ENCODE data around the gene DCXR. TPM values are rescaled to one million over a fixed set of nuclear protein-coding genes. Genes with fewer than 3 reads are reported as not detected.

The DCXR gene
- total RNA-seq, 1 experiment from 2014 or later: 140 TPM

DNA sequence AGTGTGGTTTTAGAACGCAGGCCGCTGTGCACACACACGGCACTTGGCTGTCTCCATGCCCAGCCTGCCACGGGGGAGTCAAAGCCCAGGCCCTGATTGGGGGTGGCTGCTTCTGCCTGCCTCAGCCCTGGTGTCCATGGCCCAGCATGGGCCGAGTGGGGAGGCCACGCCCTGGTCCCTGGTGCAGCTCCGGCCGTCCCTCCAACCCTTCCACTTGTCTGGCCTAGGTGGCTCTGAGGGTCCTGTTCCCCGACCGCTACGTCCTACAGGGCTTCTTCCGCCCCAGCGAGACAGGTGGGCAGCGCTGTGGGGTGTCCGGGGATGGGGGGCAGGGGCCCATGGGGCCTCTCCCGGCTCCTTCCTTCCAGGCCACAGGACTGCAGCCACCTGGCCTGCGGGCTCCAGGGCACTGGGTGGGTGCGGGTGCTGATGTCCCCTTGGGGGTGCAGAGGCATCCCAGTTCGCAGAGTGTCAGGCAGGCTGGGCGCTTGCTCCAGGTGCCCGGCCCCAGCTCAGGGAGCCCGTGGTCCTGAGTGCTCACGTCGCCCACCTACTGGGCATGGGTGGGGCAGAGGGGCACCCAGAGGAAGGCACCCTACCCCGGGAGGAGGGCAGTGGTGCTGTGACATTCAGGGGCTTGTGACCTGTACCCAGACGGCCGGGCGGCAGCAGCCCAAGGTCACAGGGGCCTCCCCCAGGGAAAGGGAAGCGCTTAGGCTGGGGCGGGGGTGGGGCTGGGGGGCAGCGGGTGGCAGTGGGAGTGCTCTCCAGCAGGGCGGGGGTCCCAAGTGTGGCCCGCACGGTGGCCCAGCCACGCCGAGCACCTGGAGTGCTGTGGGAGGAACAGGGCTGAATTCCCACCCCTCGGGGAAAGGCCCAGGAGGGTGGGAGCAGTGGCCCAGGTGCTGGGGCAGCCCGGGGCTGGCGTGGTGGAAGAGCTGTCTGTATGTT is 26.6 kb downstream of the DCXR start:
- TF ChIP-seq CTCF (conservative IDR thresholded peaks at IDR 0.05; ENCODE audit: low read depth, low read length): no peak
- no peak for TF ChIP-seq EZH2 (IDR thresholded peaks at IDR 0.05; ENCODE audit: borderline replicate concordance, low read depth, low read length, poor library complexity, severe bottlenecking)
- no TSS peak for BruUV-seq (replicated peaks)
- POLR2A ChIA-PET (ENCODE audit: low non-redundant PET): no interaction called here
- Histone ChIP-seq H3K4me1 (ENCODE audit: insufficient read depth, low read length, poor library complexity, severe bottlenecking) (peaks cover 13% of the 10 kb centered on the region), H3K9me3 (ENCODE audit: low read depth, low read length, poor library complexity, severe bottlenecking) (no peaks in the 10 kb centered on the region), H3K27me3 (replicated peaks; ENCODE audit: insufficient read depth, low read depth, low read length, poor library complexity) (no peaks in the 10 kb centered on the region), H3K36me3 (ENCODE audit: insufficient read depth, low read length, poor library complexity, severe bottlenecking) (no peaks in the 10 kb centered on the region), H3K4me3 (ENCODE audit: low read depth, low read length, poor library complexity, severe bottlenecking) (no peak overlapping the region), H3K27ac (ENCODE audit: low read depth, low read length, poor library complexity, severe bottlenecking) (no peak overlapping the region)
- no peak for DNase-seq (ENCODE audit: low spot score)
- CTCF ChIA-PET: no interaction called here
- intact Hi-C loops (cut with micrococcal nuclease; ENCODE audit: unreplicated experiment): no loop called here

GRCh38 chr17:82009413-82009812 is 28.1 kb downstream of the DCXR start:
- peaks cover 4% of the 10 kb centered on the region for H3K4me1 ChIP-seq (ENCODE audit: insufficient read depth, low read length, poor library complexity, severe bottlenecking)
- CTCF ChIA-PET: no interaction called here
- H3K36me3 ChIP-seq (ENCODE audit: insufficient read depth, low read length, poor library complexity, severe bottlenecking): no peaks in the 10 kb centered on the region
- POLR2A ChIA-PET (ENCODE audit: low non-redundant PET): no interaction called here
- no peak overlapping the region for H3K4me3 ChIP-seq (ENCODE audit: low read depth, low read length, poor library complexity, severe bottlenecking)
- no TSS peak for BruUV-seq (replicated peaks)
- intact Hi-C loops (cut with micrococcal nuclease; ENCODE audit: unreplicated experiment): no loop called here
- no peaks in the 10 kb centered on the region for H3K27me3 ChIP-seq (replicated peaks; ENCODE audit: insufficient read depth, low read depth, low read length, poor library complexity)
- no peak for DNase-seq (ENCODE audit: low spot score)
- TF ChIP-seq CTCF (conservative IDR thresholded peaks at IDR 0.05; ENCODE audit: low read depth, low read length): no peak
- no peak for TF ChIP-seq EZH2 (IDR thresholded peaks at IDR 0.05; ENCODE audit: borderline replicate concordance, low read depth, low read length, poor library complexity, severe bottlenecking)
- H3K27ac ChIP-seq (ENCODE audit: low read depth, low read length, poor library complexity, severe bottlenecking): no peak overlapping the region
- no peaks in the 10 kb centered on the region for H3K9me3 ChIP-seq (ENCODE audit: low read depth, low read length, poor library complexity, severe bottlenecking)

DNA sequence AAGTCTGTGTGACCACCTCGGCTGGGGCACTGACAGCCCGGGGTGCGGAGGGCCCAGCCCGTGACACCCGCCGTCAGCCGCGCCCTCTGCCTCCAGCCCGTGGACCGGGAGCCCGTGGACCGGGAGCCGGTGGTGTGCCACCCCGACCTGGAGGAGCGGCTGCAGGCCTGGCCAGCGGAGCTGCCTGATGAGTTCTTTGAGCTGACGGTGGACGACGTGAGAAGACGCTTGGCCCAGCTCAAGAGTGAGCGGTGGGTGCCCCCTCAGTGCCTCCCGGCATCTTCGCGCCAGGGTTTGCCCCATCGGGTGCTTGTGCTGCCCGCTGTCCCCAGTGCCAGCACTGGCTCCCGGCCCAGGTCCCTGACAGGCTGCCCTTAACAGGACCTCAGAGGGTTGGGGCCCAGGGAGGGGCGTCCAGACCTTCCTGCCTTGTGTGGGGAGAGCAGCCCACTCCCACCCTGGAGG is 28.5 kb downstream of the DCXR start:
- TF ChIP-seq CTCF (conservative IDR thresholded peaks at IDR 0.05; ENCODE audit: low read depth, low read length) (no peak), EZH2 (IDR thresholded peaks at IDR 0.05; ENCODE audit: borderline replicate concordance, low read depth, low read length, poor library complexity, severe bottlenecking) (no peak)
- Histone ChIP-seq H3K4me3 (ENCODE audit: low read depth, low read length, poor library complexity, severe bottlenecking) (no peak overlapping the region), H3K4me1 (ENCODE audit: insufficient read depth, low read length, poor library complexity, severe bottlenecking) (peaks cover 2% of the 10 kb centered on the region), H3K27me3 (replicated peaks; ENCODE audit: insufficient read depth, low read depth, low read length, poor library complexity) (no peaks in the 10 kb centered on the region), H3K9me3 (ENCODE audit: low read depth, low read length, poor library complexity, severe bottlenecking) (no peaks in the 10 kb centered on the region), H3K27ac (ENCODE audit: low read depth, low read length, poor library complexity, severe bottlenecking) (no peak overlapping the region), H3K36me3 (ENCODE audit: insufficient read depth, low read length, poor library complexity, severe bottlenecking) (no peaks in the 10 kb centered on the region)
- ChIA-PET POLR2A (ENCODE audit: low non-redundant PET) (no interaction called here), CTCF (no interaction called here)
- no peak for DNase-seq (ENCODE audit: low spot score)
- BruUV-seq (replicated peaks): no TSS peak
- intact Hi-C loops (cut with micrococcal nuclease; ENCODE audit: unreplicated experiment): no loop called here

Measured in A673 (cell line).